DMS 273 treated with DMSO at 0.1 percent for 48 hours (cell line): ENCODE results near the gene BTBD9.
"Not testable (repeated sequence)": the region's sequence is repeated elsewhere in the genome, so short reads cannot be mapped to it uniquely, and the experiment has no call there.

Experiments used
- DNase-seq: peaks from one replicate; lab custom pipeline; 2025; lab: John Stamatoyannopoulos, UW

The BTBD9 gene

GRCh38 chr6:38144365-38144945 is 495.3 kb downstream of the BTBD9 start:
- DNase-seq, result no peak

DNA sequence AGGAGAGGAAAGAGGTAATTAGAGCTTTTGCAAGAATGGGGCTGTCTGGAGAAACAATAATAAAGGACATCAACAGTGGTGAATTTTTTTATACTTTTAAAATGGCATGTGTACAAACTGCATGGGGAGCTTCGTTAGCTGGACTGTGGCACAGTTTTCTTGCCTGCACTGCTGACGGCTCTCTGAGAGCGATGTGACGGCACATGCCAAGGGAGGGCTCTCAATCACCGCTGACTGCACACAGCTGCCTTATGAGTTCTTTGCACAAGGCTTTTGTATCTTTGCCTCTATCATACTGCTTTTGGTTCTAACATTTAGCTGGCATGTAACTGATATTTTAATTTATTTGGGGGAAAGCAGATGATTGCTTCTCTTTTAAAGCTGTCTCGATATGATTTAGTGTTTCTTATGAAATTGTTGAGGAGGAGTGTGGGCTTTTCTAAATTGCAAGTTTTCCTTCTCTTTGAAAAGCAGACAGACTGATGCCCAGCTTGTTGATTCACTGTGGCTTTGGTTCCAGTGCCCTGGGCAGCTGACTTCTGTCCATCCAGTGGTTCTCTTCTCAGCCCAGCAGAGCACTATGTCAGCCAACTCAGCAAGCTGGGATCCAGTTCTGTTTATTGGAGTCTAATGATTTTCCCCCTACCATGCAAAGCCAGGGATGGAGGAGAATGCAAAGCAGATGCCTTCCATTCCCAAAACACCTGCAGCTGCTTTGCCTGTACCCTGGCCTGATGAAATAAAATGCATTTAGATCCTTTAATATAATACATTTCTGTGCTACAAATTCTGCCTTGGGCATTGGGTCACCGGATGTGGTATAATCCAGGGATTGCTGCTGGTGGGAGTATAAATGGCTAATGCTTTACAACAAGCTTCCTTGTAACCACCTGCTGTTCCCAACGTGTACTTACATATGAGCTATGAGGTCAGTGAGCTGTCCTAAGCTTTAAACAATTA is 496.3 kb downstream of the BTBD9 start:
- no peak for DNase-seq

DNA sequence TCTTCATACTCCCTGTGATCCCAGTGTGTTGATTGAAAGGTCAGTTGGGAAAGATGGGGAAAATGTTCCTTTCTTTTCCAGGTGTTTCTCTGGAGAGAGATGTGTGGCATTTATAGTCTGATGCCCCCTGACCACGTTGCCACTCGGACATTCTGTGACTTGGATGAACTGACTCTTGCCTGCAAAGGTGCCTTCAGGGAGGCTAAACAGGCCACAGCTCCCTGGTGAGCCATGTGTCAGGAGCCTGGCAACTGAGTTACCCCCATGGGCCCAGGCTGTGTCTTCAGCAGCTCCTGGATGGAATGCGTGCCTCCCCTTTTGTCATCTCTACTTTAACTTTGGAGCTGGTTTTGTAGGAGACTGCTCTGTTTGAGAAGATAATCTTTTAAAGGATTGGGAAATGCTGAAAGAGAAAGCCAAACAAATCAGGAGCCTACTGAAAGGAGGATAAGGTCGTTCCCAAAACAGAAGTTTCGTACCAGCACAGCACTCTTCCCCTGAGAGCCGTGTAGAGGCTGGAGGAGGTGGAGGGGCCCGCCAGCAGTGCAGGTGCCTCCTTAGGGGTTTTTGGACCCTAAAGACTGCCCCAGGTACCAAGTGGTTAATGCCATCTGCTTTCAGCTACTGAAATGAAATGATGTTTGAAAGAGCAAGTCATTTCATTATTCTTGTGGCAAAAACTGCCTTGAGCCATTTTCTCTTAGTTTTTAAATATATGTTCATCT is 497.4 kb downstream of the BTBD9 start:
- DNase-seq, result no peak

DNA sequence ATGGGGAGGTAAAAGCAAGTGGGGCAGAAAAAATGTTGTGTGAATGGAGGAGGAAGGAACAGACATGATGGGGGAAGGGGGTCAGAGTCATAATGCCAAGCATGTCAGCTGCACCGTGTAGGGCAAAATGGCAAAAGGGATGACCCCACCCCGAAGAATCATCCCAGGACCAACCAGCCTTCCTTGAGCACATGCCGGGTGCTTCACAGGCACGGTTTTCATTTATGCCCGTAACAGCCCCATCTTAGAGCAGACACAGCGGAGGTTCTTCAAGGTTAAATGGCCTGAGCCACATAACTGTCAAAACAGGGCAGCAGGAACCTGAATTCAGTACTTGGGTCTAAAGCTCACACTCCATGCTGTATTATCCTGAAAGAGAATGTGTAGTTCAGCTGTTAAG is 498.0 kb downstream of the BTBD9 start:
- DNase-seq, result no peak

- DNase-seq, result no peak
Measured at GRCh38 chr6:38141085-38141484, 498.6 kb downstream of the BTBD9 start.

DNA sequence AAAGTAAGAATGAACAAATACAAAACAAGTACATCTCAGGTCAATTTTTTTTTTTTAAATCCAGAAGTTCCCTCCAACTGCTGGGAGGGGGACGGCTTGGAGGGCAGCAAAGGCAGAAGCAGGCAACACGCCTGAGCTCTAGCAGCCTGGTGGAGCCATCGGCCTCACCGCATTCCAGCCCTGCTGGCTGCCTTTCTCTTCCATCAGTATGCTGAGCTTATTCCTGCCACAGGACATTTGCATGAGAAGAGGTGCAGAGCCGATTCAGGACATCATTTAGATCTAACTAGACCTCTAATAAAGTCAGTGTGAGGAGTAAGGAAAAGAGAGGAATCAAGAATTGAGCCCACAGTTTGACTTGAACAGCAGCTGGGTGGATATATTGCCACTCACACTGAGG is 501.4 kb downstream of the BTBD9 start:
- DNase-seq, result no peak

- no peak for DNase-seq
Measured at GRCh38 chr6:38137608-38138265, 502.0 kb downstream of the BTBD9 start.

DNA sequence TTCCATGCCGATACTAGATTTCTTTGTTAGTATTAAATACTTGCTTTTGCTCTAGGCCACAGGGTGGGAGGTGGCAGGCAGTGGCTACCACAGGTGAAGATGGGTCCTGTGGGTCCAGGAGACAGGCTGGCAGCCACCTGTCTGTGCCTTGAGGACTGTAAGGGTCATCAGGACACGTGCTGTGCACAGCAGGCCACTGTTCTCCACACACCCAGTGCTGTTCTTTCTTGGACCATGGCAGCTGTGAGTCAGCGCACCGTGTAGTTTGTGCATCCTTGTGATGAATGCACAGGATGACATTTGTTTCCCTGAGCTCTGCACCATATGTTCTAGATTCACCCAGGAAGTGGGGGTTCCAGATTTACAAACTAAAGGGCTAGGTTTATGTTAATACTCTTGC is 503.2 kb downstream of the BTBD9 start:
- no peak for DNase-seq

DNA sequence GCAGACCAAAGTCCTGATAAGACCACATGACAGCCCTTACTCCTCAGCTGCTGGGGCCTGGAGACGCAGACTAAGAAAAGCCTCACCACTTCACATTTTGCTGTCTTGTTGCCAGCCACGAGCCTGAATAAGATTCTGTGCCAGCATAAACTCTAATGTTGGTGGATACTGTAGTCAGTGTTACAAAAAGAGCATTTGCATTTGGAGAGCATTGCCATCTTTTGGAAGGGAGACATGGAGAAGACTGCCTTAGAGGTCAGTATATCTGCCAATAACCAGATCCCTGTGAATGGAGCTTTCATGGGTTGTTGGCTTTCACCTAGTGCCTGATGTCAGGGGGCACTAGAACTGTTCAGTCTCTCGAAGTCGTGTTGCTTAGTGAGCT is 505.0 kb downstream of the BTBD9 start:
- no peak for DNase-seq

- DNase-seq, result no peak
Measured at GRCh38 chr6:38133932-38134703, 505.6 kb downstream of the BTBD9 start.

DNA sequence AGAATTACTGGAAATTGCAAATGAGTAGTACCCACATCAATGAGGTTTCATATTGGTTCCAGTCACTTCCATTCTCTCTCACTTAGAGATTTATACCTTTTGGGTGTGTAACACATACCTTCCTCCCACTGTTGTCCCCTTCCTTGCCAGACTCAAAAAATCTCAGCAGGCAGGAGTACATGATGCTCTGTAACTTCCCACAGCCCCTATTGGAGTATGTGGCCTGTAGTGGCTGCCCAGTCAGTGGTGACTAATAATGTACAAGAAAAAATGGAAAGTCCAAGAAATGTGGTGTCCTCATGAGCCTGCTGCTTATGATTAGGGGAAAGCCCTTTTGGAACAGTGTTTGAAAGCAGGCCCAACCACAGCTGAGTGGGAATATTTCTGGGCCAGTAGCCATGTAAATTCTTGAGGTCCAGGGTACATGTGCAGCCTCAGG is 508.2 kb downstream of the BTBD9 start:
- no peak for DNase-seq

DNA sequence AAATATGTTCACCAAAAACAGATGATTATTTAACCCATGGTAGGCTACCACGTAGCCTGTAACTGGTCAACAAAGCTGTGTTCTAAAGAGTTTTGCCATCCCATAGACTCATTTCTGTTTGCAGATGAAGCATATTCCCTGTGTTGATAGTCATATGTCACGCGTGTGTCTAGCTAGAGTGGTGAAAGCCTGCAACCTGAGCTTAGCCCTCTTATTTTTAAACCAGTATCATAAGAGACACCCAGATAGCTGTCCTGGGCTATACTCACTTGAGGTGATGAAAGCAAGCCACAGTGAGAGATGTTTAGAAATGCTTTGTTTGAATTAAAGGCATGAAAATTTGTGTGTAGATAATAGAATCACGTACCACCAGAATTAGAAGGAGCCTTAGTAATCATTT is 512.4 kb downstream of the BTBD9 start:
- DNase-seq, result no peak

GRCh38 chr6:38124224-38124926 is 515.4 kb downstream of the BTBD9 start:
- not testable (repeated sequence) for DNase-seq

- no peak for DNase-seq
Measured at GRCh38 chr6:38119516-38119915, 520.2 kb downstream of the BTBD9 start.

DNA sequence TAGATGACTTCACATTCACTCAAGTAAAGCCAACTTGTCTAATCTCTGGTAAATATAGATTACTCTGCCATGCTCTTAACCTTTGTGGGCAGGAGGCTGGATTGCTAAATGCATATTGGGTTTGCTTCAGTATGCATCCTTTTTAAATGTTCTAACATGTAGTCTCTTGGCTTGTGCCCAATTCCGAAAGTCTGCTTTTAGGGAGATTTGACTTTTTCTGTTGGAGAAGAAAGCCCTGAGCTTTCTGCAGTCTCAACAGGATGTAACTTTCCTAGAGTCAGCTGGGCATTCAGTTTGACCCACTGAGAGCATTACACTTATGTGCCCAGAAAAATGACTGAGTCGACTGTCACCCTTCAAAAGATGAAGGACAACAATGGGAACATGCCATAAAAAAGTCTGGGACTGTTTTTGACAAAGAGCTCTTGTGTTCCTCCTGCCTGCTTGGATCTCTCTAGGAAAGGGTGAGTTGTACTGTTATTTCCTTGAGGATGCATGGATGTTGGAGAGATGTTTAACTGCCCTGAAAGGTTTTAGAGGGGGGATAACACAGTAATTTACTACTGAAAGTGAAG is 520.9 kb downstream of the BTBD9 start:
- no peak for DNase-seq
